ENCODE measurements around the gene E2F4. TPM values are rescaled to one million over a fixed set of nuclear protein-coding genes. Genes with fewer than 3 reads are reported as not detected.
A peak's percentile ranks its signal among the peaks of the same experiment; 100 is the strongest.

The E2F4 gene
- total and polyA plus RNA-seq, 8 donors = 32.8 to 304 (median 42.1) TPM

DNA sequence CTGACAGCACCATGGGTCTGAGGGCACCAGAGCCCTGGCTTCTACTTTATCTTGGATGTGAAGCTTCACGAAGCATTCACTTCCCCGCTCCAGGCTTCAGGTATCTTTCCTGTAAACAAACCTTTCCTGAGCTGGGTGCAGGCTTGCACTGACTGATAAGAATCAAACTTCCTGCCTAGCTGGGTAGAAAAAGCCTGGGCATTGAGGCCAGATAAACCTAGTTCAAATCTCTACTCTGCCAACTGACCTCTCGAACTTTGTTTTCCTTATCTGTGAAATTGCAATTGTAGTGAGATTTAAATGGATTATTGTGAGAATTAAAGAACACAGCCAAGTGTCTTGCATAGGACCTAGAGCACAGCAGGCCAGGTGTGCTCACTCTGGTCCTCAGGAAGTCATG lies 32.0 kb downstream of the E2F4 start:
- intact Hi-C loops (cut with DNase I; ENCODE audit: low total_unique reads) = no loop called here
- Histone ChIP-seq H3K9me3 (no peaks in the 10 kb centered on the region), H3K4me1 (peaks cover 9 to 50% (median 38%) of the 10 kb centered on the region in 4 donors), H3K27me3 (no peaks in the 10 kb centered on the region), H3K4me3 (no peak overlapping the region), H3K36me3 (peaks cover 9 to 17% (median 11%) of the 10 kb centered on the region in 4 donors), H3K27ac (peak overlapping the region in 1 of 5 donors; percentile 35)
- WGBS, 5 donors = 16 to 42% (median 34%) methylated on average over 3 of the region's 3 CpGs
- DNase-seq = no peak
- TF ChIP-seq CTCF (IDR thresholded peaks at IDR 0.05) (no peak), EP300 (IDR thresholded peaks at IDR 0.05) (no peak), POLR2A (IDR thresholded peaks at IDR 0.05) (no peak), POLR2AphosphoS5 (IDR thresholded peaks at IDR 0.05) (no peak)

- H3K27me3 ChIP-seq = no peaks in the 10 kb centered on the region
- peak overlapping the region; percentile 20 to 87 (median 86) for H3K27ac ChIP-seq
- intact Hi-C loops (cut with DNase I; ENCODE audit: low total_unique reads) = no loop called here
- peaks cover 9 to 55% (median 38%) of the 10 kb centered on the region in 4 donors for H3K4me1 ChIP-seq
- no peaks in the 10 kb centered on the region for H3K9me3 ChIP-seq
- no peak for TF ChIP-seq EP300 (IDR thresholded peaks at IDR 0.05)
- no peak for TF ChIP-seq POLR2AphosphoS5 (IDR thresholded peaks at IDR 0.05)
- no peak for TF ChIP-seq POLR2A (IDR thresholded peaks at IDR 0.05)
- TF ChIP-seq CTCF (IDR thresholded peaks at IDR 0.05) = no peak
- WGBS, 5 donors = 10 to 16% (median 14%) methylated on average over 12 of the region's 12 CpGs
- peak overlapping the region; percentile 92 to 100 (median 99) for H3K4me3 ChIP-seq
- no peak for DNase-seq
- H3K36me3 ChIP-seq = peaks cover 28 to 41% (median 34%) of the 10 kb centered on the region in 4 donors
These were observed 34.4 kb downstream of the E2F4 start for GRCh38 chr16:67226295-67226803.

DNA sequence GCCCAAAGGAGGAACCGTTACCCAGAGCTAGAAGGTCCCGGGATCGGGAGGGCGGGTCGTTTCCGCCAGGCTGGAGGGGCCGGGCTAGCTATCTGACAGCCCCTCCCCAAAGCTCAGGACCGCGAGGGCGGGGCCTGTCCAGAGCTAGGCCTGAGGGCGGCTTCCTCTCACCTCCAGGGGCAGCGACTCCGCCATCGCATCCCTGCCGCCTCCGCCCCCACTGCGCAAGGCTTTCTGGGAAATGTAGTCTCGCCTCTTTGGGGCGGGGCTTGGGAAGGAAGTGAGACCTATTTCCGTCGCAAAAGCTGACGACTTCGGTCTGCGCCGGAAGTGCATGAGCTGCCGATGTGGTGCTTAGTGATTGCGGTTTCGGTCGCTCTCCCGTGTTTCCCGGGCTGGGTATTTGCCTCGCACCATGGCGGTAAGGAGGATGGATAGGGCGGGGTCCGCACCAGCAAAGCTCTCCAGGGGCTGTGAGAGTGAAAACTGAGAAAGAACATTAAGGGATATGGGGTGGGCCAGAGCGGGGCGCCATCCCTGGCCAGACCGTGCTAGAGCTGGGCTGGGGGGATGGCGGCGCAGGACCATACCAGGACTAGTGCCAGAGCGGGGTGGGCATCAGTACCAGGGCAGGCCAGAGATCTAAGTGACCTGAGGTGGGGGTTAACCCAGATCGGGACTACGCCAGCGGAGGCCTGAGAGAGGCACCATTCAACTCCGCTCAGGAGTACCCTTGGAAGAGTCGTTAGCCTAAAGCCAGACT lies 35.0 kb downstream of the E2F4 start, which contains the start of gene TMEM208:
Gene TMEM208 (plus strand): TSS at position 327 of the 763 bp plus-strand sequence. CDS start 89 bp downstream, at position 416.
- no peaks in the 10 kb centered on the region for H3K27me3 ChIP-seq
- TF ChIP-seq EP300 (IDR thresholded peaks at IDR 0.05) (no peak), POLR2AphosphoS5 (IDR thresholded peaks at IDR 0.05) (peak; percentile 93 to 99 (median 98)), POLR2A (IDR thresholded peaks at IDR 0.05) (no peak), CTCF (IDR thresholded peaks at IDR 0.05) (peak in 1 of 7 experiments; percentile 39)
- H3K9me3 ChIP-seq = no peaks in the 10 kb centered on the region
- peak within 1 kb of the TSS; percentile 74 to 87 (median 86) for H3K27ac ChIP-seq
- 0 to 1% (median 1%) methylated on average over 36 to 46 of the region's 46 CpGs for WGBS, 5 donors
- peak; percentile 98 to 99 for DNase-seq
- H3K4me3 ChIP-seq = peak within 1 kb of the TSS; percentile 92 to 100 (median 99)
- peaks cover 9 to 55% (median 38%) of the 10 kb centered on the region in 4 donors for H3K4me1 ChIP-seq
- intact Hi-C loops (cut with DNase I; ENCODE audit: low total_unique reads) = no loop called here
- peaks cover 28 to 47% (median 41%) of the 10 kb centered on the region in 4 donors for H3K36me3 ChIP-seq

DNA sequence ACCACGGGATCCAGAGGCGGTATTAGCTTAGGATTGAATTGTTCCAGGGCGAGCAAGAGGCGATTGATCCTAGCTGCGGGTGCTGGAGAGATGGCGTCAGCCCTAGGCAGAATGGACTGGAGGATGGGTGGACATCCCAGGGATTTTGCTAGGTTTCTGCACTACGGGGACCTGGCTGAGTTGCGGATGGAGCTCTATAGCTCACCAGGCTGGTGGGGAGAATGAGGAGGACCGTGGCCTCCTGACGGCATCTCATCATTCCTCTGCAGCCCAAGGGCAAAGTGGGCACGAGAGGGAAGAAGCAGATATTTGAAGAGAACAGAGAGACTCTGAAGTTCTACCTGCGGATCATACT lies 35.6 kb downstream of the E2F4 start:
- Histone ChIP-seq H3K36me3 (peaks cover 28 to 53% (median 46%) of the 10 kb centered on the region in 4 donors), H3K9me3 (no peaks in the 10 kb centered on the region), H3K27me3 (no peaks in the 10 kb centered on the region), H3K27ac (peak overlapping the region; percentile 74 to 87 (median 86)), H3K4me3 (peak overlapping the region; percentile 92 to 100 (median 99)), H3K4me1 (peaks cover 9 to 55% (median 38%) of the 10 kb centered on the region in 4 donors)
- DNase-seq = no peak
- intact Hi-C loops (cut with DNase I; ENCODE audit: low total_unique reads) = no loop called here
- TF ChIP-seq POLR2A (IDR thresholded peaks at IDR 0.05) (no peak), EP300 (IDR thresholded peaks at IDR 0.05) (no peak), POLR2AphosphoS5 (IDR thresholded peaks at IDR 0.05) (no peak), CTCF (IDR thresholded peaks at IDR 0.05) (no peak)
- 9 to 18% (median 11%) methylated on average over 12 of the region's 12 CpGs for WGBS, 5 donors

Data from stomach (tissue), 9 donors.